ENCODE measurements around the gene RNF213.

RNF213 gene

DNA sequence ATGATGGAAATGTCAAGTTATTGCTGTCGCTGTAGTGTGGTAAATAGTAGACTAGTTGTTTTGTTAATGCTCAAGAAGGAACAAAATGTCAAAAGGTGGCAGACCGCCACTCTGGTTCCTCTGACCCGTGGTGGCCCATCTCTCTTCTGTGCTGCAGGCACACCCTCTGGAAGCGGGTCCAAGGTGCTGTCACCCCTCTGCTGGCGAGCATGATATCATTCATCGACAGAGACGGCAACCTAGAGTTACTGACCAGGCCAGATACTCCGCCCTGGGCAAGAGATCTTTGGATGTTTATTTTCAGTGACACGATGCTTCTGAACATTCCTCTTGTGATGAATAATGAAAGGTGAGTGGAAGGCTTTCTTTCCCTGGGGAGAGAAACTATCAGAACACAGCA lies 97.5 kb downstream of the RNF213 start:
- DNase-seq (ENCODE audit: extremely low read depth, insufficient read length) = no peak

DNA sequence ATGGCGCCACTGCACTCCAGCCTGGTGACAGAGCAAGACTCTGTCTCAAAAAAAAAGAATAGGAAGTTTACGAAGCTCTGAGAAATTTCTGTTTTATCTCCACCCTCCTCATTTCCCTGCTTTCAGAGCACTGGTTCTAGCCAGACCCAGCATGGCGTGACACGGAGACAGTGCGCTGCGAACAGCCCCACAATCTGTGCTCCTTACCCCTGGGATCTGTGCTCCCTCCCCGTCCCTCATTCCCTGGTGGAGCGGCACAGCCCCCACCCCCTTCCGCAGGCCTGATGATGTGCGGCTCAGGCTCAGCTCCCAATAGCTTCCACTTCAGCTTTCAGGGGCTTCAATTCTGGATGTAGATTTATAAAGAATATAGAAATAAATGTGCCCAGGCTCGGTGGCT lies 98.2 kb downstream of the RNF213 start:
- Histone ChIP-seq H3K27me3 (replicated peaks; ENCODE audit: control insufficient read depth, insufficient read depth, low read length) (no peaks in the 10 kb centered on the region), H3K36me3 (ENCODE audit: control insufficient read depth, insufficient read depth, low read length) (peaks cover 55% of the 10 kb centered on the region), H3K4me3 (replicated peaks; ENCODE audit: low read depth, low read length) (no peak overlapping the region)
- no peak for DNase-seq (ENCODE audit: extremely low read depth, insufficient read length)
- TF ChIP-seq, protein P1, sequence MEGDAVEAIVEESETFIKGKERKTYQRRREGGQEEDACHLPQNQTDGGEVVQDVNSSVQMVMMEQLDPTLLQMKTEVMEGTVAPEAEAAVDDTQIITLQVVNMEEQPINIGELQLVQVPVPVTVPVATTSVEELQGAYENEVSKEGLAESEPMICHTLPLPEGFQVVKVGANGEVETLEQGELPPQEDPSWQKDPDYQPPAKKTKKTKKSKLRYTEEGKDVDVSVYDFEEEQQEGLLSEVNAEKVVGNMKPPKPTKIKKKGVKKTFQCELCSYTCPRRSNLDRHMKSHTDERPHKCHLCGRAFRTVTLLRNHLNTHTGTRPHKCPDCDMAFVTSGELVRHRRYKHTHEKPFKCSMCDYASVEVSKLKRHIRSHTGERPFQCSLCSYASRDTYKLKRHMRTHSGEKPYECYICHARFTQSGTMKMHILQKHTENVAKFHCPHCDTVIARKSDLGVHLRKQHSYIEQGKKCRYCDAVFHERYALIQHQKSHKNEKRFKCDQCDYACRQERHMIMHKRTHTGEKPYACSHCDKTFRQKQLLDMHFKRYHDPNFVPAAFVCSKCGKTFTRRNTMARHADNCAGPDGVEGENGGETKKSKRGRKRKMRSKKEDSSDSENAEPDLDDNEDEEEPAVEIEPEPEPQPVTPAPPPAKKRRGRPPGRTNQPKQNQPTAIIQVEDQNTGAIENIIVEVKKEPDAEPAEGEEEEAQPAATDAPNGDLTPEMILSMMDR (IDR thresholded peaks at IDR 0.05; ENCODE audit: insufficient read depth, low read length, poor library complexity, severe bottlenecking) = no peak

More for the DNA sequence above, 97.5 kb downstream of the RNF213 start:
- TF ChIP-seq, protein P1 (IDR thresholded peaks at IDR 0.05; ENCODE audit: insufficient read depth, low read length, poor library complexity, severe bottlenecking) = no peak
- Histone ChIP-seq H3K36me3 (ENCODE audit: control insufficient read depth, insufficient read depth, low read length) (peaks cover 58% of the 10 kb centered on the region), H3K4me3 (replicated peaks; ENCODE audit: low read depth, low read length) (no peak overlapping the region), H3K27me3 (replicated peaks; ENCODE audit: control insufficient read depth, insufficient read depth, low read length) (no peaks in the 10 kb centered on the region)

DNA sequence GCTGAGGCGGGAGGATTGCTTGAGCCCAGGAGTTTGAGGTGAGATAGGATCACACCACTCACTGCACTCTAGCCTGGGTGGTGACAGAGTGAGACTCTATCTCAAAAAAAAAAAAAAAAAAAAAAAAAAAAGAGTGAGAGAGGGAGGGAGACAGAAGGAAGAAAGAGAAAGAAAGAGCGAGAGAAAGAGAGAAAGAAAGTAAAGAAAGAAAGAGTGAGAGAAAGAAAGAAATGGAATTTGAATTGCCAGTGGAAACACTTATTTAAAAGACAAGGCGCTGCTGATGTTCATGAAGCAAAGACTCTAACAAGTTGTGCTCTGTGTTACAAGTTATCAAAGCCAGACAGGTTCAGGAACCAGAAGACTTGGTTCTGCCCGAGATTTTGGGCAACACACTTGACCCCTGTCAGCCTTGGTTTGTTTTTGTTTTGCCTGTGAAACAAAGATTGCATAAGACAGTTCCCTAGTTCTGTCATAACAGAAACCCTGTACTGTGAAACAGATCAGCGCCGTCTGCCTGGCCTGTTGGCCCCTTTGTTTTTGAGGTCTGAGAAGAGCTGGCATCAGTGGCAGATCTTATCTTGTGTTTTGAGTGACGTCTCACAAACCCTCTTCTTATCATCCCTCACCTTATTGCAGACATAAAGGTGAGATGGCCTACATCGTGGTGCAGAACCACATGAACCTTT lies 98.9 kb downstream of the RNF213 start:
- H3K36me3 ChIP-seq (ENCODE audit: control insufficient read depth, insufficient read depth, low read length) = peaks cover 54% of the 10 kb centered on the region
- H3K27me3 ChIP-seq (replicated peaks; ENCODE audit: control insufficient read depth, insufficient read depth, low read length) = no peaks in the 10 kb centered on the region
- H3K4me3 ChIP-seq (replicated peaks; ENCODE audit: low read depth, low read length) = no peak overlapping the region
- DNase-seq (ENCODE audit: extremely low read depth, insufficient read length) = no peak
- TF ChIP-seq, protein P1 (IDR thresholded peaks at IDR 0.05; ENCODE audit: insufficient read depth, low read length, poor library complexity, severe bottlenecking) = no peak

DNA sequence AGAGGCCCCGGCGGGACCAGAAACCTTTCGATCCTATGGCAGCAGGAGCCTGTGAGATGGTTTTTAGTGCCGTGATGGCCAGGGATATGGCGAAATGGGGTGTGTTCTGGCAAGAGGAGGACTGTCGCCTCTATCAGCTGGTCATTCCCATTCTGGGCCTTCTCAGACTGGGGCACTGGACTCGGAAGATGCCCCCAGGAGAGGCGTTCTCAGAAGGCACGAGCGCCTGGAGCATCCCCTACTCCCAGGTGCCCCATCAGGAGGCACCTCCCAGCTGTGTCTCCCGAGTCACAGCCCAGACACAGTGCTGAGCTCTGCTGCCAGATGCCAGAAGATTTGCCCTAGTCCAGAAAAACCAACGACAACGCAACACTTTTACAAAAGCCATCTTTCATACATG lies 99.7 kb downstream of the RNF213 start:
- Histone ChIP-seq H3K4me3 (replicated peaks; ENCODE audit: low read depth, low read length) (no peak overlapping the region), H3K36me3 (ENCODE audit: control insufficient read depth, insufficient read depth, low read length) (peaks cover 58% of the 10 kb centered on the region), H3K27me3 (replicated peaks; ENCODE audit: control insufficient read depth, insufficient read depth, low read length) (no peaks in the 10 kb centered on the region)
- TF ChIP-seq, protein P1 (IDR thresholded peaks at IDR 0.05; ENCODE audit: insufficient read depth, low read length, poor library complexity, severe bottlenecking) = no peak
- DNase-seq (ENCODE audit: extremely low read depth, insufficient read length) = no peak

DNA sequence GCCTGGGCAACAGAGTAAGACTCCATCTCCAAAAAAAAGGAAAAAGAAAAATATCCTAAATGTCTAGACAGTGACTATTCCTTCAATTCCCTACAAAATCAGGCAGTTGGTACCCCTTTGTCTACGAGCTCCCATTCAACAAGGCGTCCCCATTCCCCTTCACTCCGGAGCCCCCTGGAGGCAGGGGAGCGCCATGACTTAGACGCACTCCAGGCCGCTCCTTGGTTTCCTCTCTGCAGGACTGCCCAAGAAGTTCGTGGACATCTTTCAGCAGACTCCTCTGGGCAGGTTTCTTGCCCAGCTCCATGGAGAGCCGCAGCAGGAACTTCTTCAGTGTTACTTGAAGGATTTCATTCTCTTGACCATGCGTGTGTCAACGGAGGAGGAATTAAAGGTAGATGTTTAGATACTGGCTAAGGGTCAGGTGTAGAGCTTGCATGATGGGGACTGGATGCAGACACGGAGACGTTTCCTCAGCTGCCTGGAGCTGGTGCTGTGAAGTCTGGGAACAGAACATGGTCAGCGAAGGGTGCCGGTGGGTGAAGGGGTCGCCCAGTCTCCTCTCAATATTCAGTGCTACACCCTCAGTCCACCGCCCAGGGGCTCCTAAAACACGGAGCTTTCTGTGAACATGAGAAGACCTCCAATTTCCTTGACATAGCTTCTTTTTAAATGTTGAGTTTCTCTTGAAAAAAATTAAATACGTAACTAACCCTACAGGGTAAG lies 101.0 kb downstream of the RNF213 start:
- Histone ChIP-seq H3K27me3 (replicated peaks; ENCODE audit: control insufficient read depth, insufficient read depth, low read length) (no peaks in the 10 kb centered on the region), H3K4me3 (replicated peaks; ENCODE audit: low read depth, low read length) (no peak overlapping the region), H3K36me3 (ENCODE audit: control insufficient read depth, insufficient read depth, low read length) (peaks cover 53% of the 10 kb centered on the region)
- DNase-seq (ENCODE audit: extremely low read depth, insufficient read length) = no peak
- TF ChIP-seq, protein P1 (IDR thresholded peaks at IDR 0.05; ENCODE audit: insufficient read depth, low read length, poor library complexity, severe bottlenecking) = peak; percentile 31
